ENCODE results near the gene POLR2F.

DNA sequence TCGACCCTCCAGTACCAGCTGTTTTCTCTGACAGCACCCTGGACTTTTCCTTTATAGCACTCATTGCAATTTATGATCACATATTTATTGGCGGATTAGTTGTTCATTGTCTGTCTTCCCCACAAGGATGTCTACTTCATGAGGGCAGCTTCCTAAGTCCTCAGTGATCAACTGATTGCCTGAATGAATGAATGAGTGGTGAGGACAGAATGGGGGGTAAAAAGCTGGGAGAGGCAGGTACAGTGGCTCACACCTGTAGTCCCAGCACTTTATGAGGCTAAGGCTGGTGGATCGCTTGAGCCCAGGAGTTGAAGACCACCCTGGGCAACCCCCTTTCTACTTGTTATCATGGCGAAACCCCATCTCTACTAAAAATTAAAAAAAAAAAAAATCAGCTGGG, 42.0 kb downstream of the POLR2F start:
- TF ChIP-seq, protein P1, sequence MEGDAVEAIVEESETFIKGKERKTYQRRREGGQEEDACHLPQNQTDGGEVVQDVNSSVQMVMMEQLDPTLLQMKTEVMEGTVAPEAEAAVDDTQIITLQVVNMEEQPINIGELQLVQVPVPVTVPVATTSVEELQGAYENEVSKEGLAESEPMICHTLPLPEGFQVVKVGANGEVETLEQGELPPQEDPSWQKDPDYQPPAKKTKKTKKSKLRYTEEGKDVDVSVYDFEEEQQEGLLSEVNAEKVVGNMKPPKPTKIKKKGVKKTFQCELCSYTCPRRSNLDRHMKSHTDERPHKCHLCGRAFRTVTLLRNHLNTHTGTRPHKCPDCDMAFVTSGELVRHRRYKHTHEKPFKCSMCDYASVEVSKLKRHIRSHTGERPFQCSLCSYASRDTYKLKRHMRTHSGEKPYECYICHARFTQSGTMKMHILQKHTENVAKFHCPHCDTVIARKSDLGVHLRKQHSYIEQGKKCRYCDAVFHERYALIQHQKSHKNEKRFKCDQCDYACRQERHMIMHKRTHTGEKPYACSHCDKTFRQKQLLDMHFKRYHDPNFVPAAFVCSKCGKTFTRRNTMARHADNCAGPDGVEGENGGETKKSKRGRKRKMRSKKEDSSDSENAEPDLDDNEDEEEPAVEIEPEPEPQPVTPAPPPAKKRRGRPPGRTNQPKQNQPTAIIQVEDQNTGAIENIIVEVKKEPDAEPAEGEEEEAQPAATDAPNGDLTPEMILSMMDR (IDR thresholded peaks at IDR 0.05): no peak
- no peak for TF ChIP-seq POLR2A (IDR thresholded peaks at IDR 0.05)
